Cardiac septum (tissue), 1 donor: Measurements from ENCODE around the gene TMC8. TPM values are rescaled to one million over a fixed set of nuclear protein-coding genes. Genes with fewer than 3 reads are reported as not detected.

Experiments used
- DNase-seq: peaks from one replicate; pipeline ENCODE4 v3.0.0-alpha.2; 2020; ENCODE audit warnings: low spot score
- intact Hi-C: fragments of 100-400 bp; cut with DNase I; formaldehyde crosslinking; loops from one replicate; pipeline ENCODE4 v1.14.0; 2022
- total RNA-seq: library from RNA; stranded (reverse); fragmentation: NEBNext Ultra II Directional; extraction: Animal tissue kit (Norgen Biotek cat#: 25700); gene quantifications from one replicate; pipeline ENCODE4 v1.2.1, GENCODE V29; 2021
- donor health status: DM: no; HTN: no; CAD: no.

Gene TMC8
- total RNA-seq, 1 donor from 2014 or later: 2.2 TPM

DNA sequence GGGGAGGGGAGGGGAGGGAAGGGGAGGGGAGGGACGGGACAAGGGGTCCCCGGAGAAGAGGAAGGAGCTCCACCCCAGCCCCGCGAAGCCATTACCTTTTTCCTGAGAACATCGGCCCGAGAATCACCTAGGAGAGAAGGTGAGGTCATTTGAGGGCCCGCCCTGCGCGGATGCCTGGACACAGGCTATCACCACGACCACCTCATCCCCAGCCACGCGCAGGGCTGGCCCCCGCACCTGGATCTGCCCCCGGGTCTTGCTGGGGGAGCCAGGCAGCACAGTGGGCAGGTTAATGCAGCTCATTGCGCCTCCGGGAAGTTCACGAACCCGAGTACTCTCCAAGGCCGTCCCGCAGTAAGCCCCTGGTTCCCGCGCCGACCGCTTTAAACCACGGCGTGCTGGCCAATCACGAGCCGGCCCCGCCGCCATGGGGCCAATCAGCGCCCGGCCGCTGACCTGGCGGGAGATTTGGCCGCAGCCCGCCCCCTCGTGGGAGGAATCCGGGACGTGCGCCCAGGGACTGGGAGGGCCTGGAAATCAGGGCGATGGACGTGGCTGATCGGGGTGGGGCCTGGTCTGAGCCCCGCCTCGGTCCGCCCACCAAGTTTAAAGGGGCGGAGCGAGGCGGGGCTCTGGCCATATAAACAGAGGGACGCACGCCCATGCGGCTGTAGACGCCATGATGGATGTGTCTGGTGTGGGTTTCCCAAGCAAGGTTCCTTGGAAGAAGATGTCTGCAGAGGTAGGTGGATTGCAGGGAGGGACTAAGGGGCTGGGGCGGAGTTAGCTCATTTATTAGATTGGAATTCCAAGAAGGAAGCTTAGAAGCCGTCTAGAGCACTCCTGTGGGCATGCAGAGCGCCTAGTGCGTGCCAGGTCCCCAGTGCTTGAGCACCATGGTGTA, 56.4 kb downstream of the TMC8 start, which contains the start of the genes AFMID and TK1:
TSS of gene AFMID (plus strand) at position 671 of the 904 bp plus-strand sequence. CDS start at position 680, 9 bp downstream.
TSS of gene TK1 (minus strand) at position 361 of the 904 bp plus-strand sequence. CDS start at position 303, 58 bp downstream.
- intact Hi-C loops: no loop called here
- DNase-seq: peak; percentile 98

Other genes with a start within 250 kb of the TMC8 start
- gene TNRC6C, start 172.1 kb upstream of the TMC8 start, total RNA-seq: 17.8 TPM
- gene TMC6, start 2.0 kb upstream of the TMC8 start, total RNA-seq: 80.1 TPM
- gene C17orf99, start 15.6 kb downstream of the TMC8 start, total RNA-seq: not detected
- gene SYNGR2, start 37.8 kb downstream of the TMC8 start, total RNA-seq: 116 TPM
- gene TK1, start 56.3 kb downstream of the TMC8 start, total RNA-seq: 1.2 TPM
- gene AFMID, start 56.6 kb downstream of the TMC8 start, total RNA-seq: 22.3 TPM
- 0.38 TPM for gene BIRC5, start 83.5 kb downstream of the TMC8 start, total RNA-seq
- not detected for gene TMEM235, start 100.9 kb downstream of the TMC8 start, total RNA-seq
- 49.9 TPM for gene SOCS3, start 229.3 kb downstream of the TMC8 start, total RNA-seq
- gene PGS1, start 247.9 kb downstream of the TMC8 start, total RNA-seq: 22.1 TPM